B cell (primary cell): Measurements from ENCODE around the gene RTN4IP1.

Experiments used
- CTCF ChIP-seq: fragments of 200-600 bp; IDR thresholded peaks from one replicate; pipeline ENCODE4 v1.8.0; 2022; ENCODE audit warnings: antibody characterized with exemption, mild to moderate bottlenecking
- EZH2 ChIP-seq: IDR thresholded peaks from 2 replicates; pipeline ENCODE4 v1.6.1; 2012; ENCODE audit warnings: borderline replicate concordance, low read depth, mild to moderate bottlenecking, moderate library complexity, low read length; ENCODE audit not compliant: insufficient read depth, poor library complexity, severe bottlenecking

GRCh38 chr6:106537662-106538061 lies 91.6 kb downstream of the RTN4IP1 start:
- no peak for TF ChIP-seq CTCF
- TF ChIP-seq EZH2 = no peak
